Left colon (tissue), 2 donors: ENCODE results near the gene NAV2. TPM values are rescaled to one million over a fixed set of nuclear protein-coding genes. Genes with fewer than 3 reads are reported as not detected.

Source experiments
- ATAC-seq: fragments of 200-7000 bp; cut with Tn5 transposase; one replicate; pipeline ENCODE4 v1.9.1; 2020; ENCODE audit warnings: mild to moderate bottlenecking, moderate library complexity
- DNase-seq, 2 donors: peaks; one replicate each; pipeline ENCODE4 v3.0.0-alpha.2; 2020
- intact Hi-C, 2 donors: fragments of 100-400 bp; cut with DNase I in 1 of 2; cut with micrococcal nuclease in 1 of 2; formaldehyde crosslinking; loops; one replicate each; pipeline versions ENCODE4 v1.11.2 to v1.14.0; 2022; cut with DNase I, micrococcal nuclease
- long read RNA-seq: library from polyadenylated mRNA; unstranded; transcript quantifications from one replicate; pipeline ENCODE4 v2.0.0, GENCODE V29; 2021
- total RNA-seq, 2 donors: library from RNA; stranded (reverse); fragmentation: NEBNext Ultra II Directional; extraction: Animal tissue kit (Norgen Biotek cat#: 25700); gene quantifications; one replicate each; pipeline ENCODE4 v1.2.1, GENCODE V29; 2021
- donor health status: DM: no; HTN: no; CAD: no.
- donor health status: DM: yes; HTN: yes; CAD: no.

NAV2 gene, protein sequence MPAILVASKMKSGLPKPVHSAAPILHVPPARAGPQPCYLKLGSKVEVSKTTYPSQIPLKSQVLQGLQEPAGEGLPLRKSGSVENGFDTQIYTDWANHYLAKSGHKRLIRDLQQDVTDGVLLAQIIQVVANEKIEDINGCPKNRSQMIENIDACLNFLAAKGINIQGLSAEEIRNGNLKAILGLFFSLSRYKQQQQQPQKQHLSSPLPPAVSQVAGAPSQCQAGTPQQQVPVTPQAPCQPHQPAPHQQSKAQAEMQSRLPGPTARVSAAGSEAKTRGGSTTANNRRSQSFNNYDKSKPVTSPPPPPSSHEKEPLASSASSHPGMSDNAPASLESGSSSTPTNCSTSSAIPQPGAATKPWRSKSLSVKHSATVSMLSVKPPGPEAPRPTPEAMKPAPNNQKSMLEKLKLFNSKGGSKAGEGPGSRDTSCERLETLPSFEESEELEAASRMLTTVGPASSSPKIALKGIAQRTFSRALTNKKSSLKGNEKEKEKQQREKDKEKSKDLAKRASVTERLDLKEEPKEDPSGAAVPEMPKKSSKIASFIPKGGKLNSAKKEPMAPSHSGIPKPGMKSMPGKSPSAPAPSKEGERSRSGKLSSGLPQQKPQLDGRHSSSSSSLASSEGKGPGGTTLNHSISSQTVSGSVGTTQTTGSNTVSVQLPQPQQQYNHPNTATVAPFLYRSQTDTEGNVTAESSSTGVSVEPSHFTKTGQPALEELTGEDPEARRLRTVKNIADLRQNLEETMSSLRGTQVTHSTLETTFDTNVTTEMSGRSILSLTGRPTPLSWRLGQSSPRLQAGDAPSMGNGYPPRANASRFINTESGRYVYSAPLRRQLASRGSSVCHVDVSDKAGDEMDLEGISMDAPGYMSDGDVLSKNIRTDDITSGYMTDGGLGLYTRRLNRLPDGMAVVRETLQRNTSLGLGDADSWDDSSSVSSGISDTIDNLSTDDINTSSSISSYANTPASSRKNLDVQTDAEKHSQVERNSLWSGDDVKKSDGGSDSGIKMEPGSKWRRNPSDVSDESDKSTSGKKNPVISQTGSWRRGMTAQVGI (N-terminal part only)
- 10 to 100 TPM; 16.1 to 21.7 TPM for total RNA-seq
- long read RNA-seq, partial matches to known transcripts = 1 of 6 reads
- long read RNA-seq, other reads (novel, unspliced or antisense) = 5 of 6 reads

- ATAC-seq (peak; percentile 100), DNase-seq (peak; percentile 88 to 90)
- intact Hi-C loops = no loop called here
Observed at GRCh38 chr11:19712281-19713195, at the start of gene NAV2. NAV2 (plus strand) TSS chr11:19712837; CDS start chr11:19713696, 859 bp downstream.

- DNase-seq = no peak
- intact Hi-C loops = no loop called here
- ATAC-seq = no peak
Observed at GRCh38 chr11:19663206-19663605, 49.4 kb upstream of the NAV2 start.

DNA sequence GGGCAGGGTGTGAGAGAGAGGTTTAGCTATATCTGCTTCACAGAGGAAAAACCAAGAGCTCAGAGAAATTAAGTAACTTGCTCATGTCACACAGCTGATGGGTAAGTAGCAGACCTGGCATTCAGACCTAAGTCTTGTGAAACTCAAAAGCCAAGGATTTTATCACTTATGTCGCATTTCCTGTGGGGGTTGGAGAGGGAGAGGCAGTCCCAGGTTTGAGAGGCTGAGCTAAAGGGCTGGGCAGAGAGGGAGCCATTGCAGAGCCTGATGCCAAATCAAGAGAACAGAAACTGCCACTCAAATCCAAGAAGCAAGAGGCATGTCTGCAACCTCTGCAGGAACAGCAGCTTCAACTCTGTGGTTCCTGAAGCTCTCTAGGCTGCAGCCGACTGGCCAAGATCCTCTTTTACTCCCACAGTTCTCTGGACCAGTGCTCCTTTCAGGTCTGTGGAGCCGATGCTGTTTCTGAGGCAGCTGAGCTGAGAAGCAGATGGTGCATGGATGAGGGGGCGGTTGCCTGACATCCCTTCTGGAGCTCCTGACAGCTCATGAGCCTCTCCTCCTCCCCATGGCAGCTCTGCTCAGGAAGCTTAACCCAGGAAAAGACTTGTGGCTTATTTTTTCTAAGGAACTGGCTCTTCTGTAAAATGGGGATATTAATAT is 47.6 kb upstream of the NAV2 start:
- ATAC-seq (no peak), DNase-seq (no peak)
- intact Hi-C loops = no loop called here

GRCh38 chr11:19666951-19667350 is 45.7 kb upstream of the NAV2 start:
- intact Hi-C loops = no loop called here
- ATAC-seq (no peak), DNase-seq (no peak)

DNA sequence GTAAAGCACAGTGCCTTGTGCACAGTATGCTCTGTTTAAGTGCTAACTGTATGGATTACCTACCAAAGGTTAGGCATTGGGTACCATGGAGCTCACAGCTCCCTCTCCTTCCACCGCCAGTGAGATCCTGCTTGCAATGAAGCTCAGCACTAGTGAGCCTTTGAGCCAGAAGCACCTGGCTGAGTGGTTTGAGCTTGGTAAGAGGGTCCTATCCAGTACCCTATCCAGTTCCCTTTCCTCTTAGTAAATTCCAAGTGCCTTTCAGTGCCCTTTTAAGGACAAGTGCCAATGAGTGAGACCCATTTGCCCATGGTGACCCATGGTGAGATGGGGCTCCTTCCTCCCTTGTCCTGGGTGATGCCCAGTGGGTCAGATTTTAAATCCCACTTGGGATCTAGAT is 43.1 kb upstream of the NAV2 start:
- ATAC-seq (no peak), DNase-seq (no peak)
- intact Hi-C loops = no loop called here

- DNase-seq (no peak), ATAC-seq (no peak)
- intact Hi-C loops = no loop called here
Observed at GRCh38 chr11:19670030-19670791, 42.4 kb upstream of the NAV2 start.

GRCh38 chr11:19672586-19673206 is 39.9 kb upstream of the NAV2 start:
- no peak for ATAC-seq
- DNase-seq = no peak
- intact Hi-C loops = no loop called here

DNA sequence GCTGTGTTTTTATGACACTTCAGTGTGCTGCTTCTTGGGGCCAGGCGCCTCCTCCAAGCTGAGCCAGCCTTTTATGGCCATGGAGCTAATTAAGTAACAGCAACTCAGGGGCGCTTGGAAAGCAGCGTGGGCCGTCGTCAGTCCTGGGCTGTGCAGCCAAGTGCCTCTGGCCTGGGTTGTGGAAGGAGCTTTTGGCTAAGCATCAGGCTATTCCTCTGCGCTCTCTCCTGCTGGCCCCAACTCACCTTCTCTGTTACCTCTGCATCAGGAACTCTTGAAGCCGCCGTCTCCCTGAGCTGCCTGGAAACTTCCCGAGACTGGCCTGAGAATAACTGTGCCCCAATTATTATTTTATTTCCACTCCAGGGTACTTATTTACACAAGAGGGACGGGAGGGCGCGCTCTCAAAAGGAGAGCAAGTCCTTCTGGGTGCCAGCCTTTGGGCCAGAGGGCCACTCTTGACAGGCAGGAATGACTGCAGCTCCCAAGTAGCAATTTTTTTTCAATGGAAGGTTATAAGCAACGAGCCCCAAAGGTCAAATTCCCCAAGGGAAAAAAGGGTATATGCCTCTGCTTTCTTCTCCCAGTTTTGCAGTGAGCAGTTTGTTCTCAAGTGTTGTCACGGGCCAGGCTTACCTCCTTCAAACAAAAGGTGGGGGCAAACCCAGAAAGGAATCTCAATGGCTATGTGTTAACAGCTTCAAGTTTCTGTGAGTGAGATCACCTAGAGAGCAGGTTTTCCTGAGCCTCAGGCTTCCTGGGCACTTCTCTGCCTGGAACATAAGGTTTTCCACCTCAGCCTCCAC is 38.5 kb upstream of the NAV2 start:
- peak; percentile 39 to 82 for DNase-seq
- intact Hi-C loops = no loop called here
- peak; percentile 71 for ATAC-seq

- intact Hi-C loops = no loop called here
- no peak for ATAC-seq
Observed at GRCh38 chr11:19674836-19675235, 37.8 kb upstream of the NAV2 start.

GRCh38 chr11:19675397-19675796 is 37.2 kb upstream of the NAV2 start:
- DNase-seq = no peak
- intact Hi-C loops = no loop called here
- ATAC-seq = no peak

More at GRCh38 chr11:19674836-19675235, 37.8 kb upstream of the NAV2 start:
- no peak for DNase-seq

DNA sequence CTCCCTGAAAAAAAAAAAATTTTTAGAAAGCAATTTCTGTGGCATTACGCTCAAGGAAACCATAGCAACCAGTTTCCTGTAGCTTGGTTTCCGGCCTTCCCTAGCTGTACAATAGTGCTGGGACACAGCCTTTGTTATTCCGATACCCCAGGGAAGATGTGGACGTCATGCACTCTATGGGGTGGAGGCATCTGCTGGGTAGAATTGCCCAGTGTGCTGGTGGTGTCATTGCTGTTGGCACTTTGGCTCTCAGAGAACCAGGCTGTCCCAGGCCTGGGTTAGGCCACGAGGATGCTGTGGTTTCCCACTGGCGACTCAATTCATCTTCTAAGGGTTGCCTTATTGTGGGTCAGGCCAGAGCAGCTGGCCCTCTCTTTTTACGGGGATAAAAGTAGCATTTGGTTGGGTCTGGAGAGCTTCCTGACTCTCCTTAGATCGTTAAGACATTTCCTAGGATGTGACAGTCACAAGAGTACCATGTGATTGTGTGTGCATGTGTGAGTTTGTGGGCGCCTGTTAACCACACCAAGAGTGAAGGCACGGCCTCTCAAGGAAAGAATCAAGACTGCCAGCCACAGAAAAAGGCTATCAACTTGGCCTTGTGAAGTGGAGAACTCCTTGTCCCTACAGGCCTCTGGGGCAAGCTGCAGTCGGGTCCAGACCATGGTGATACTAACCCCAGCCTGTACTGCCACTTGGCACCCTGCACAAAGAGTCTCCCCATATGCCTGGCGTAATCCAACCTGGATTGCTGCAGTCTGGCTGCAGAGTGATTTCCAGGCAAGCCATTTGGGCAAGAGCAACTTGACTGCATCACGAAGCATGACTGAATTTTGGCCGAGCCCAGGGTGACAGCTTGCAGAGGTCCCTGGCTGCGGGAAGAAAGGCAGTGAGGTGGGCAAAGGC is 35.9 kb upstream of the NAV2 start:
- ATAC-seq (no peak), DNase-seq (no peak)
- intact Hi-C loops = no loop called here

DNA sequence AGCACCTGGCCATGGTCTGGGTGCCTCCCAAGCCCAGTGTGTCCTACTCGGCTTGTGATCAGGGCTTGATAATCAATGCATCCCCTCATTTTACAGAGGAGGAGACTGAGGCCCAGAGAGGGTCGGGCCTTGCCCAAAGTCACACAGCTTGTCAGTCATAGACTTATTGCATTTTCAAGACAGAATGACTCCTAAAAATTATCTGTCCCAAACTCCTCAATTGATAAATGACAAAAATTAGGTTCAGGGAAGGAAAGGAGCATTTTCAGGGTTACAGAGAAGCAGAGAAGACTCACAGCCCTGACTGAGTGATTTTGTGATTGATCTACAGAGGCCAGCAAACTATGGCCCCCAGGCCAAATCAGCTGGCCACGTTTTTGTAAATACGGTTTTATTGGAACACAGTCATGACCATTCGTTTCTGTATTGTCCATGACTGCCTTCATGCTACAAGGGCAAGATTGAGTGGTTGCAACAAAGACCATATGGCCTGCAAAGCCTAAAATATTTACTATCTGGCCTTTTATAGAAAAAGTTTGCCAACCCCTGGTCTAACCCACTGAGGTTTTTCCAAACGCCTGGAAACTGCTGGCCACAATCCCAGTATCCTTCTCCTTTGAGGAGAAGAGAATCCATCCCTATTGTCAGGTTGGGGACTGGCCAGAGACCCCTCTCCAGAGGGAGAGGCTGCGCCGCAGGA is 35.1 kb upstream of the NAV2 start:
- intact Hi-C loops = no loop called here
- DNase-seq = no peak
- no peak for ATAC-seq

DNA sequence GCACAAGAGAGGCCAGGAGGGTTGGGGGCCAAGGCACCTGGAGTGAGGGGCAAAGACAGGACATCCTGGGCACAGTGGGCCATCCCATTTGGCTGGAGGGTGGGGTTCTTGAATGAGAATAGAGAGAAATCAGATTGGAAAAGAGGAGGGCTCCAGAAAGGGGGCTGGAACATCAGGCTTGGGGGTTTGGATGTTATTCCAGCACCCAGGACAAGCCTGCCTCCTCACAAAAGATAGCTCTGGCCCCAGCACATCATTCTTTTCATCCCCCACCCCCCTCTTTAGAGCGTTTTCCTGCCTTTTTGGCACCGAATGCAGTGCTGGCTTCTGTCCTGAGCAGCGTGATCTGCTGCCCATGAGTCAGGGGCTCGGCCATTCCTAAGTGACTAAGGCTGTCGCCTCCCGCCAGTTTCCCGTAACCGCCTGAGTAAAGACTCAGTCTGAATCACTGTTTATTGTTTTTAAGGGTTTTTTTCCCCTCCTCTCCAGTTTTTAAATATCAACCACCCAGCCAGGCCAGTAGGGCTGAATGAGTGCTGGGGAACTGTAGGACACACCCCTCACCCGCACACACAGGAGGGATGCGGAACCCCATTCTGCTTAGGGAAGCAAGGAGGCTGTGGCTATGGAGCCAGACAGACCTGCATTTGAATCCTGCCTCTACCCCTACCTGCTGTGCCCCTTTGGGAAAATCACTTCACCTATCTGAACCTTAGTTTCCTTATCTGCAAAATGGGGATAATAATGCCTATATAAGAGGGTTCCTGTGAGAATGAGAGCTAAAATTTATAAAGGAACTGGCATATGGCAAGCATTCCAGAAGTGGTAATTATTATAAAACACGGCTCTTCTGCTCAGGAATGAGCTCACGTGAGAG is 32.4 kb upstream of the NAV2 start:
- intact Hi-C loops = no loop called here
- peak; percentile 37 for ATAC-seq
- peak; percentile 51 to 71 for DNase-seq
